B cell (primary cell): ENCODE results near the gene THAP2. TPM values are rescaled to one million over a fixed set of nuclear protein-coding genes. Genes with fewer than 3 reads are reported as not detected.

Experiments
- ATAC-seq: fragments of 200-7000 bp; cut with Tn5 transposase; one replicate; pipeline ENCODE4 v1.10.0; 2021; ENCODE audit warnings: low read depth, mild to moderate bottlenecking, moderate number of reproducible peaks, moderate library complexity
- CTCF ChIA-PET: fragments of 350-600 bp; sonication (Branson Sonifier 250); formaldehyde crosslinking; loops from one replicate; lab custom pipeline; 2021; ENCODE audit warnings: antibody characterized with exemption, inconsistent platforms; lab: Charles Lee
- POLR2A ChIA-PET: fragments of 350-600 bp; sonication (Branson Sonifier 250); formaldehyde crosslinking; loops from one replicate; lab custom pipeline; 2021; ENCODE audit warnings: antibody characterized with exemption; lab: Charles Lee
- DNase-seq: peaks from one replicate; pipeline ENCODE4 v3.0.0; 2013
- H2AFZ ChIP-seq: 2 replicates; pipeline ENCODE4 v1.6.1; 2012; ENCODE audit warnings: mild to moderate bottlenecking, low read depth, low read length; ENCODE audit not compliant: insufficient read depth, poor library complexity, severe bottlenecking
- H3K27ac ChIP-seq, 2 donors: 1 replicate in 1 of 2; 2 replicates in 1 of 2; pipeline ENCODE4 v1.5.1; 2012 to 2013; ENCODE audit warnings: low read length in 2 of 2, mild to moderate bottlenecking in 2 of 2, moderate library complexity in 1 of 2
- H3K27me3 ChIP-seq, 4 experiments: fragments of 200-600 bp in 1 of 4; sonication (generic) in 1 of 4; replicated peaks in 1 of 4; 1 replicate in 2 of 4; 2 replicates in 2 of 4; pipeline versions ENCODE4 v1.6.1 to v1.7.0; 2013 to 2016; ENCODE audit warnings: low read length in 3 of 4, mild to moderate bottlenecking in 2 of 4, mixed read lengths in 1 of 4, moderate library complexity in 1 of 4; ENCODE audit not compliant: insufficient read depth in 4 of 4, control insufficient read depth in 3 of 4; ENCODE audit errors: control extremely low read depth in 1 of 4
- H3K36me3 ChIP-seq, 2 experiments: replicated peaks in 1 of 2; 1 replicate in 1 of 2; 2 replicates in 1 of 2; pipeline versions ENCODE4 v1.6.1 to v1.7.1; 2013; ENCODE audit warnings: low read length in 1 of 2; ENCODE audit not compliant: insufficient read depth in 2 of 2, control insufficient read depth in 1 of 2; ENCODE audit errors: control extremely low read depth in 1 of 2, extremely low read depth in 1 of 2
- H3K4me1 ChIP-seq, 2 donors: fragments of 200-600 bp in 1 of 2; sonication (generic) in 1 of 2; 1 replicate in 1 of 2; 2 replicates in 1 of 2; pipeline versions ENCODE4 v1.5.1 to v1.6.1; 2013 to 2017; ENCODE audit warnings: low read length in 2 of 2; ENCODE audit not compliant: control insufficient read depth in 2 of 2, insufficient read depth in 2 of 2
- H3K4me2 ChIP-seq: replicated peaks from 2 replicates; pipeline ENCODE3; 2012; ENCODE audit warnings: mild to moderate bottlenecking, low read depth, low read length; ENCODE audit not compliant: poor library complexity, severe bottlenecking
- H3K4me3 ChIP-seq, 5 experiments: fragments of 200-600 bp in 1 of 5; sonication (generic) in 1 of 5; 1 replicate in 3 of 5; 2 replicates in 2 of 5; pipeline versions ENCODE4 v1.5.1 to v1.7.0; 2011 to 2016; ENCODE audit warnings: low read length in 4 of 5, mild to moderate bottlenecking in 4 of 5, low read depth in 2 of 5, control low read depth in 1 of 5, moderate library complexity in 1 of 5; ENCODE audit not compliant: insufficient read depth in 1 of 5; ENCODE audit errors: control extremely low read depth in 1 of 5, extremely low read depth in 1 of 5
- H3K79me2 ChIP-seq: fragments of 200-600 bp; sonication (generic); one replicate; pipeline ENCODE4 v1.6.0; 2016; ENCODE audit warnings: low read length; ENCODE audit not compliant: control insufficient read depth, insufficient read depth
- H3K9ac ChIP-seq: fragments of 200-600 bp; sonication (generic); 2 replicates; pipeline ENCODE4 v1.6.1; 2017; ENCODE audit warnings: mild to moderate bottlenecking, low read length, moderate library complexity
- H3K9me3 ChIP-seq, 3 donors: one replicate each; pipeline versions ENCODE4 v1.6.1 to v1.7.1; 2013; ENCODE audit warnings: low read length in 2 of 3; ENCODE audit not compliant: control insufficient read depth in 2 of 3, insufficient read depth in 1 of 3; ENCODE audit errors: control extremely low read depth in 1 of 3
- H4K20me1 ChIP-seq: 2 replicates; pipeline ENCODE4 v1.6.0; 2012; ENCODE audit warnings: mild to moderate bottlenecking, low read length; ENCODE audit not compliant: insufficient read depth, control insufficient read depth, poor library complexity, severe bottlenecking
- H3K27ac Mint-ChIP-seq: one replicate; pipeline ENCODE4 v1.8.0; 2021; ENCODE audit warnings: mixed read lengths
- H3K27me3 Mint-ChIP-seq: one replicate; pipeline ENCODE4 v1.8.0; 2021; ENCODE audit warnings: mixed read lengths
- H3K4me1 Mint-ChIP-seq: one replicate; pipeline ENCODE4 v1.8.0; 2021; ENCODE audit warnings: mixed read lengths
- H3K4me3 Mint-ChIP-seq: one replicate; pipeline ENCODE4 v1.8.0; 2021; ENCODE audit warnings: mixed read lengths
- H3K9me3 Mint-ChIP-seq: one replicate; pipeline ENCODE4 v1.8.0; 2022; ENCODE audit warnings: mixed read lengths; ENCODE audit not compliant: insufficient read depth
- EZH2 ChIP-seq: IDR thresholded peaks from 2 replicates; pipeline ENCODE4 v1.6.1; 2012; ENCODE audit warnings: borderline replicate concordance, low read depth, mild to moderate bottlenecking, moderate library complexity, low read length; ENCODE audit not compliant: insufficient read depth, poor library complexity, severe bottlenecking
- WGBS: methylation state at CpG from one replicate; pipeline ENCODE4 v1.1.5; 2013; ENCODE audit warnings: missing lambda C conversion rate; ENCODE audit not compliant: insufficient coverage; 5-methylcytosine and 5-hydroxymethylcytosine counted together
- intact Hi-C: fragments of 100-400 bp; cut with micrococcal nuclease; formaldehyde crosslinking; loops from one replicate; pipeline ENCODE4 v1.10.0; 2022
- polyA plus RNA-seq: library from polyadenylated mRNA; depleted of rRNA; stranded (reverse); fragments of >200 nt; gene quantifications from 2 replicates; pipeline ENCODE4 v1.2.3, GENCODE V29; 2012
- total RNA-seq, 2 donors: library from RNA; stranded (reverse); fragments of 120-200 nt in 1 of 2; gene quantifications; 1 replicate in 1 of 2; 2 replicates in 1 of 2; pipeline versions ENCODE4 v1.2.3 to v1.2.4, GENCODE V29; 2013 to 2022
- TF ChIP-seq, protein P1 (sequence below): fragments of 200-600 bp; IDR thresholded peaks from one replicate; pipeline ENCODE4 v1.8.0; 2022; ENCODE audit warnings: antibody characterized with exemption, mild to moderate bottlenecking

THAP2 gene
- total and polyA plus RNA-seq, 2 donors (not counting 1 experiment from before 2014, with no cell fraction given) = 11.6 to 13.2 TPM

DNA sequence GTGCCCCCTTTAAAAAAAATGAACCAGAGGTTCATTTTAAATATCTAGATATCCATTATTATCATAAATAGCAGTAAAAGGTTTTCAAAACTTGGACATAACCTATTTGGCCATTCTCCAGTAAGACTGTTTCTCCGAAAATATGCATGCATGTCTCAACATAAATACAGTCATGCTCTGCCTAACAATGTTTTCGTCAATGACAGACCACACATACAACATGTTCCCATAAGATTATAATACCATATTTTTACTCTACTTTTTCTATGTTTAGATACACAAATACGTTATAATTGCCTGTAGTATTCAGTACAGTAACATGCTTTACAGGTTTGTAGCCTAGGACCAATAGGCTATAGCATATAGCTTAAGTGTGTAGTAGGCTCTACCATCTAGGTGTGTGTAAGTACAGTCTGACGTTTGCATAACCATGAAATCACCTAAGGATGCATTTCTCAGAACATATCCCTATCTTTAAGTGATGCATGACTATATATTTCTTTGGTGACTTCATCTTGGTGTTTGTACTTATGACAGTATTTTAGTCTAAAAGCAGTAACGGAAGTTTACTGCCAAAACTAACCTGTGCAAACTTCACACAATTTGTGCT lies 25.0 kb downstream of the THAP2 start:
- H3K9ac ChIP-seq = peak overlapping the region; percentile 68
- no peak for TF ChIP-seq EZH2
- TF ChIP-seq, protein P1, sequence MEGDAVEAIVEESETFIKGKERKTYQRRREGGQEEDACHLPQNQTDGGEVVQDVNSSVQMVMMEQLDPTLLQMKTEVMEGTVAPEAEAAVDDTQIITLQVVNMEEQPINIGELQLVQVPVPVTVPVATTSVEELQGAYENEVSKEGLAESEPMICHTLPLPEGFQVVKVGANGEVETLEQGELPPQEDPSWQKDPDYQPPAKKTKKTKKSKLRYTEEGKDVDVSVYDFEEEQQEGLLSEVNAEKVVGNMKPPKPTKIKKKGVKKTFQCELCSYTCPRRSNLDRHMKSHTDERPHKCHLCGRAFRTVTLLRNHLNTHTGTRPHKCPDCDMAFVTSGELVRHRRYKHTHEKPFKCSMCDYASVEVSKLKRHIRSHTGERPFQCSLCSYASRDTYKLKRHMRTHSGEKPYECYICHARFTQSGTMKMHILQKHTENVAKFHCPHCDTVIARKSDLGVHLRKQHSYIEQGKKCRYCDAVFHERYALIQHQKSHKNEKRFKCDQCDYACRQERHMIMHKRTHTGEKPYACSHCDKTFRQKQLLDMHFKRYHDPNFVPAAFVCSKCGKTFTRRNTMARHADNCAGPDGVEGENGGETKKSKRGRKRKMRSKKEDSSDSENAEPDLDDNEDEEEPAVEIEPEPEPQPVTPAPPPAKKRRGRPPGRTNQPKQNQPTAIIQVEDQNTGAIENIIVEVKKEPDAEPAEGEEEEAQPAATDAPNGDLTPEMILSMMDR = no peak
- H3K4me1 ChIP-seq = peaks cover 76 to 80% of the 10 kb centered on the region in 2 donors
- CTCF ChIA-PET = interaction anchor here (1.0 to 6.1 kb wide), 2 partner anchors 26 to 59 kb away, joined by 4 to 68 read pairs; partner anchors contain the start of genes THAP2 and ZFC3H1
- H3K4me3 ChIP-seq = peak overlapping the region in 4 of 5 experiments; percentile 5 to 99 (median 80)
- H3K4me1 Mint-ChIP-seq = peaks cover 72% of the 10 kb centered on the region
- peak overlapping the region; percentile 86 for H3K4me2 ChIP-seq
- peaks cover 0 to 2% (median 0%) of the 10 kb centered on the region in 3 donors for H3K9me3 ChIP-seq
- peak overlapping the region; percentile 88 for H3K4me3 Mint-ChIP-seq
- H3K27ac Mint-ChIP-seq = peak overlapping the region; percentile 97
- ATAC-seq = no peak
- peaks cover 95% of the 10 kb centered on the region for H3K79me2 ChIP-seq
- no peaks in the 10 kb centered on the region for H3K27me3 Mint-ChIP-seq
- peaks cover 1 to 6% of the 10 kb centered on the region in 2 experiments for H3K36me3 ChIP-seq
- peak overlapping the region; percentile 83 to 95 for H3K27ac ChIP-seq
- intact Hi-C loops = loop anchor here (1.0 to 5.0 kb wide), 2 partner anchors 9 to 1952 kb away; partner anchors contain the start of gene RAB3IP
- H3K27me3 ChIP-seq = no peaks in the 10 kb centered on the region
- POLR2A ChIA-PET = no interaction called here
- peak overlapping the region; percentile 48 for H2AFZ ChIP-seq
- H4K20me1 ChIP-seq = no peaks in the 10 kb centered on the region
- 60% methylated on average over 2 of the region's 5 CpGs for WGBS
- DNase-seq = no peak
- H3K9me3 Mint-ChIP-seq = no peaks in the 10 kb centered on the region

- 100% methylated on average over 1 of the region's 4 CpGs for WGBS
- CTCF ChIA-PET = no interaction called here
- no peak for ATAC-seq
Observed at GRCh38 chr12:71691504-71692129, 27.5 kb downstream of the THAP2 start.

More at GRCh38 chr12:71691504-71692129, 27.5 kb downstream of the THAP2 start:
- peak overlapping the region; percentile 31 to 95 for H3K27ac ChIP-seq
- POLR2A ChIA-PET = no interaction called here
- TF ChIP-seq, protein P1 = no peak
- no peak for TF ChIP-seq EZH2
- no peaks in the 10 kb centered on the region for H3K27me3 ChIP-seq
- H2AFZ ChIP-seq = peak overlapping the region; percentile 41
- H3K27me3 Mint-ChIP-seq = no peaks in the 10 kb centered on the region
- peak overlapping the region; percentile 81 for H3K27ac Mint-ChIP-seq
- DNase-seq = peak; percentile 22
- H3K9ac ChIP-seq = peak overlapping the region; percentile 44
- H3K9me3 Mint-ChIP-seq = no peaks in the 10 kb centered on the region
- H3K9me3 ChIP-seq = peaks cover 0 to 2% (median 0%) of the 10 kb centered on the region in 3 donors
- H3K4me1 ChIP-seq = peaks cover 81% of the 10 kb centered on the region in 2 donors
- H3K4me1 Mint-ChIP-seq = peaks cover 73% of the 10 kb centered on the region
- intact Hi-C loops = no loop called here
- H3K79me2 ChIP-seq = peaks cover 88% of the 10 kb centered on the region
- H3K36me3 ChIP-seq = peaks cover 1 to 6% of the 10 kb centered on the region in 2 experiments
- peak overlapping the region in 2 of 5 experiments; percentile 1 to 6 for H3K4me3 ChIP-seq
- H4K20me1 ChIP-seq = no peaks in the 10 kb centered on the region
- peak overlapping the region; percentile 59 for H3K4me3 Mint-ChIP-seq
- H3K4me2 ChIP-seq = peak overlapping the region; percentile 86
